Neural cell (in vitro differentiated cells): ENCODE results near the gene SFXN2. TPM values are rescaled to one million over a fixed set of nuclear protein-coding genes. Genes with fewer than 3 reads are reported as not detected.
"Not testable (repeated sequence)": the region's sequence is repeated elsewhere in the genome, so short reads cannot be mapped to it uniquely, and the experiment has no call there.

Experiments used
- H2AFZ ChIP-seq: fragments of 200-600, 300-800 bp; sonication (generic), shearing (Covaris generic); 2 replicates; pipeline ENCODE4 v1.6.0; 2014; ENCODE audit warnings: low read depth, mild to moderate bottlenecking, antibody characterized with exemption, low read length, moderate library complexity
- H3F3A ChIP-seq: fragments of 200-600 bp; shearing (Covaris generic); 2 replicates; pipeline ENCODE4 v1.6.1; 2016; ENCODE audit warnings: mild to moderate bottlenecking, moderate library complexity, mixed read lengths, antibody characterized with exemption, low read length; ENCODE audit not compliant: insufficient read depth, poor library complexity, severe bottlenecking
- H3K27ac ChIP-seq: fragments of 200-600, 300-800 bp; sonication (generic), shearing (Covaris generic); 2 replicates; pipeline ENCODE4 v1.5.1; 2014; ENCODE audit warnings: mild to moderate bottlenecking, low read length, moderate library complexity
- H3K27me3 ChIP-seq: fragments of 300-800, 200-600 bp; sonication (generic), shearing (Covaris generic); 2 replicates; pipeline ENCODE4 v1.6.0; 2014; ENCODE audit warnings: mild to moderate bottlenecking, low read depth, low read length, moderate library complexity; ENCODE audit not compliant: insufficient read depth
- H3K36me3 ChIP-seq: fragments of 300-800, 200-600 bp; sonication (generic), shearing (Covaris generic); 2 replicates; pipeline ENCODE4 v1.5.1; 2014; ENCODE audit warnings: mild to moderate bottlenecking, antibody characterized with exemption, low read length, moderate library complexity; ENCODE audit not compliant: insufficient read depth
- H3K4me2 ChIP-seq: fragments of 300-800, 200-600 bp; sonication (generic), shearing (Covaris generic); 2 replicates; pipeline ENCODE4 v1.6.0; 2014; ENCODE audit warnings: mild to moderate bottlenecking, low read length
- H3K4me3 ChIP-seq: fragments of 300-800, 200-600 bp; sonication (generic), shearing (Covaris generic); 2 replicates; pipeline ENCODE4 v1.5.1; 2014; ENCODE audit warnings: mild to moderate bottlenecking, low read length, moderate library complexity
- H3K79me2 ChIP-seq: fragments of 200-600 bp; shearing (Covaris generic); replicated peaks from 2 replicates; pipeline ENCODE4 v1.6.0; 2014; ENCODE audit warnings: mild to moderate bottlenecking, low read length, moderate library complexity; ENCODE audit not compliant: insufficient read depth
- H3K9ac ChIP-seq: fragments of 300-800, 200-600 bp; sonication (generic), shearing (Covaris generic); 2 replicates; pipeline ENCODE4 v1.6.1; 2016; ENCODE audit warnings: mild to moderate bottlenecking, low read length, mixed read lengths
- H3K9me2 ChIP-seq: fragments of 200-600 bp; shearing (Covaris generic); 2 replicates; pipeline ENCODE4 v1.6.1; 2016; ENCODE audit warnings: mild to moderate bottlenecking, low read length, mixed read lengths; ENCODE audit not compliant: insufficient read depth
- H3K9me3 ChIP-seq: fragments of 200-600, 300-800 bp; sonication (generic), shearing (Covaris generic); 2 replicates; pipeline ENCODE4 v1.6.1; 2016; ENCODE audit warnings: mild to moderate bottlenecking, mixed run types, low read length, moderate library complexity, mixed read lengths
- H4K20me1 ChIP-seq: fragments of 200-600 bp; shearing (Covaris generic); 2 replicates; pipeline ENCODE4 v1.6.1; 2016; ENCODE audit warnings: mild to moderate bottlenecking, mixed run types; ENCODE audit not compliant: insufficient read depth
- CTCF ChIP-seq: fragments of 450-650 bp; IDR thresholded peaks from 2 replicates; pipeline ENCODE4 v1.5.1; 2014; ENCODE audit warnings: antibody characterized with exemption, mild to moderate bottlenecking, moderate library complexity; ENCODE audit not compliant: poor library complexity, severe bottlenecking
- EP300 ChIP-seq: fragments of 450-650 bp; conservative IDR thresholded peaks from 2 replicates; pipeline ENCODE4 v1.6.1; 2014; ENCODE audit warnings: antibody characterized with exemption, mild to moderate bottlenecking, moderate library complexity; ENCODE audit not compliant: poor library complexity, severe bottlenecking
- EZH2 ChIP-seq: fragments of 200-600, 300-800 bp; shearing (Covaris generic), sonication (generic); IDR thresholded peaks from 2 replicates; pipeline ENCODE4 v1.6.1; 2014; ENCODE audit warnings: antibody characterized with exemption, low read length, borderline replicate concordance, mild to moderate bottlenecking; ENCODE audit not compliant: insufficient read depth, poor library complexity, severe bottlenecking
- MXI1 ChIP-seq: fragments of 450-650 bp; conservative IDR thresholded peaks from 2 replicates; pipeline ENCODE4 v1.6.1; 2014; ENCODE audit warnings: antibody characterized with exemption, mild to moderate bottlenecking; ENCODE audit not compliant: poor library complexity, severe bottlenecking
- POLR2AphosphoS5 ChIP-seq: IDR thresholded peaks from 2 replicates; pipeline ENCODE4 v1.6.1; 2012
- RAD21 ChIP-seq: fragments of 450-650 bp; conservative IDR thresholded peaks from 2 replicates; pipeline ENCODE4 v1.6.1; 2014; ENCODE audit warnings: antibody characterized with exemption, mild to moderate bottlenecking, moderate library complexity
- SMC3 ChIP-seq: fragments of 450-650 bp; conservative IDR thresholded peaks from 2 replicates; pipeline ENCODE4 v1.6.1; 2014; ENCODE audit warnings: antibody characterized with exemption, mild to moderate bottlenecking, moderate library complexity; ENCODE audit not compliant: poor library complexity
- TAF1 ChIP-seq: IDR thresholded peaks from 2 replicates; pipeline ENCODE4 v1.6.1; 2012; ENCODE audit warnings: low read depth
- polyA plus RNA-seq: library from polyadenylated mRNA; depleted of rRNA; stranded (reverse); fragments of >200 nt; gene quantifications from 2 replicates; pipeline ENCODE4 v1.2.3, GENCODE V29; 2014
- TF ChIP-seq, protein P1 (sequence below): IDR thresholded peaks from 2 replicates; pipeline ENCODE4 v1.6.1; 2012; ENCODE audit warnings: borderline replicate concordance

Gene SFXN2
- polyA plus RNA-seq, 1 donor from 2014 or later = 16.0 TPM

DNA sequence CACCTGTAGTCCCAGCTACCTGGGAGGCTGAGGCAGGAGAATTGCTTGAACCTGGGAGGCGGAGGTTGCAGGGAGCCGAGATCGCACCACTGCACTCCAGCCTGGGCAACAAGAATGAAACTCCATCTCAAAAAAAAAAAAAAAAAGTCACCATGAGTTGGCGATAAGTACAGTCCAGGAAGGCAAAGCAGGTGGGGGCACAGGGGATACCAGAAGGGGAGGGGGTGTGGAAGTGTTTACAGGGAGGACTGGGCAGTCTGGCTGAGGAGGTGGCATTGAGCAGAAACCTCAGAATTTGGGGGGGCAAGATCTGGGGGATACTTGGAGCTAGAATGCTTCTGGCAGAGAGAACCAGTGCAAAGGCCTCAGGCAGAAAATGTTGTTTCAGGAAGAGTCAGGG lies 47.0 kb upstream of the SFXN2 start:
- H3K9ac ChIP-seq, H4K20me1 ChIP-seq, H3K4me3 ChIP-seq, H3K27me3 ChIP-seq, H3K27ac ChIP-seq, H3K36me3 ChIP-seq, H3K4me2 ChIP-seq, H3K9me2 ChIP-seq, H3K79me2 ChIP-seq, H2AFZ ChIP-seq, H3F3A ChIP-seq, H3K9me3 ChIP-seq: not testable (repeated sequence)

- H3K27ac ChIP-seq = no peak overlapping the region
Observed at GRCh38 chr10:102668326-102669107, 45.9 kb upstream of the SFXN2 start.

More at GRCh38 chr10:102668326-102669107, 45.9 kb upstream of the SFXN2 start:
- H3K9ac ChIP-seq = no peak overlapping the region
- no peaks in the 10 kb centered on the region for H3K36me3 ChIP-seq
- no peaks in the 10 kb centered on the region for H3K9me2 ChIP-seq
- no peaks in the 10 kb centered on the region for H3K27me3 ChIP-seq
- no peaks in the 10 kb centered on the region for H3K79me2 ChIP-seq
- no peak overlapping the region for H3K4me2 ChIP-seq
- no peak overlapping the region for H3K4me3 ChIP-seq
- H3K9me3 ChIP-seq = no peaks in the 10 kb centered on the region
- H3F3A ChIP-seq = no peaks in the 10 kb centered on the region
- no peak overlapping the region for H2AFZ ChIP-seq
- H4K20me1 ChIP-seq = no peaks in the 10 kb centered on the region
- TF ChIP-seq POLR2AphosphoS5 = no peak
- no peak for TF ChIP-seq SMC3
- TF ChIP-seq EP300 = no peak
- no peak for TF ChIP-seq TAF1
- no peak for TF ChIP-seq RAD21
- TF ChIP-seq CTCF = no peak
- TF ChIP-seq, protein P1, sequence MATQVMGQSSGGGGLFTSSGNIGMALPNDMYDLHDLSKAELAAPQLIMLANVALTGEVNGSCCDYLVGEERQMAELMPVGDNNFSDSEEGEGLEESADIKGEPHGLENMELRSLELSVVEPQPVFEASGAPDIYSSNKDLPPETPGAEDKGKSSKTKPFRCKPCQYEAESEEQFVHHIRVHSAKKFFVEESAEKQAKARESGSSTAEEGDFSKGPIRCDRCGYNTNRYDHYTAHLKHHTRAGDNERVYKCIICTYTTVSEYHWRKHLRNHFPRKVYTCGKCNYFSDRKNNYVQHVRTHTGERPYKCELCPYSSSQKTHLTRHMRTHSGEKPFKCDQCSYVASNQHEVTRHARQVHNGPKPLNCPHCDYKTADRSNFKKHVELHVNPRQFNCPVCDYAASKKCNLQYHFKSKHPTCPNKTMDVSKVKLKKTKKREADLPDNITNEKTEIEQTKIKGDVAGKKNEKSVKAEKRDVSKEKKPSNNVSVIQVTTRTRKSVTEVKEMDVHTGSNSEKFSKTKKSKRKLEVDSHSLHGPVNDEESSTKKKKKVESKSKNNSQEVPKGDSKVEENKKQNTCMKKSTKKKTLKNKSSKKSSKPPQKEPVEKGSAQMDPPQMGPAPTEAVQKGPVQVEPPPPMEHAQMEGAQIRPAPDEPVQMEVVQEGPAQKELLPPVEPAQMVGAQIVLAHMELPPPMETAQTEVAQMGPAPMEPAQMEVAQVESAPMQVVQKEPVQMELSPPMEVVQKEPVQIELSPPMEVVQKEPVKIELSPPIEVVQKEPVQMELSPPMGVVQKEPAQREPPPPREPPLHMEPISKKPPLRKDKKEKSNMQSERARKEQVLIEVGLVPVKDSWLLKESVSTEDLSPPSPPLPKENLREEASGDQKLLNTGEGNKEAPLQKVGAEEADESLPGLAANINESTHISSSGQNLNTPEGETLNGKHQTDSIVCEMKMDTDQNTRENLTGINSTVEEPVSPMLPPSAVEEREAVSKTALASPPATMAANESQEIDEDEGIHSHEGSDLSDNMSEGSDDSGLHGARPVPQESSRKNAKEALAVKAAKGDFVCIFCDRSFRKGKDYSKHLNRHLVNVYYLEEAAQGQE = no peak
- TF ChIP-seq EZH2 = no peak
- no peak for TF ChIP-seq MXI1
